ENCODE data around the gene TSC1. TPM values are rescaled to one million over a fixed set of nuclear protein-coding genes. Genes with fewer than 3 reads are reported as not detected.

Gene TSC1
- total RNA-seq, 4 donors from 2014 or later = 36.7 to 45.3 (median 39.7) TPM

GRCh38 chr9:132946631-132947295, 2.3 kb upstream of the TSC1 start:
- in situ Hi-C loops (cut with MboI; ENCODE audit: low sequenced_read_pairs in 4 of 4) = no loop called here
- no peak overlapping the region for H3K27ac ChIP-seq
- no peak for DNase-seq

GRCh38 chr9:132946211-132946610, 1.8 kb upstream of the TSC1 start:
- Histone ChIP-seq H3K27me3 (no peaks in the 10 kb centered on the region), H3K36me3 (no peaks in the 10 kb centered on the region), H3K27ac (no peak overlapping the region), H3K4me3 (no peak overlapping the region), H3K9me3 (no peaks in the 10 kb centered on the region), H3K4me1 (peaks cover 30 to 34% of the 10 kb centered on the region in 2 donors)
- TF ChIP-seq POLR2A (IDR thresholded peaks at IDR 0.05) (no peak), CTCF (IDR thresholded peaks at IDR 0.05 in 4 of 5, conservative IDR thresholded peaks at IDR 0.05 in 1 of 5) (no peak)
- DNase-seq (no peak), ATAC-seq (no peak)
- intact Hi-C loops (cut with DNase I; ENCODE audit: low total_unique reads) = no loop called here
- in situ Hi-C loops (cut with MboI; ENCODE audit: low sequenced_read_pairs in 4 of 4) = no loop called here

More at GRCh38 chr9:132946631-132947295, 2.3 kb upstream of the TSC1 start:
- Histone ChIP-seq H3K36me3 (no peaks in the 10 kb centered on the region), H3K4me3 (no peak overlapping the region), H3K4me1 (peaks cover 25 to 28% of the 10 kb centered on the region in 2 donors), H3K9me3 (no peaks in the 10 kb centered on the region), H3K27me3 (no peaks in the 10 kb centered on the region)
- intact Hi-C loops (cut with DNase I; ENCODE audit: low total_unique reads) = no loop called here
- no peak for TF ChIP-seq CTCF (IDR thresholded peaks at IDR 0.05 in 4 of 5, conservative IDR thresholded peaks at IDR 0.05 in 1 of 5)
- TF ChIP-seq POLR2A (IDR thresholded peaks at IDR 0.05) = no peak
- ATAC-seq = no peak

- H3K36me3 ChIP-seq = no peaks in the 10 kb centered on the region
- no peaks in the 10 kb centered on the region for H3K9me3 ChIP-seq
- peaks cover 30 to 39% of the 10 kb centered on the region in 2 donors for H3K4me1 ChIP-seq
- no peaks in the 10 kb centered on the region for H3K27me3 ChIP-seq
- in situ Hi-C loops (cut with MboI; ENCODE audit: low sequenced_read_pairs in 4 of 4) (no loop called here), intact Hi-C loops (cut with DNase I; ENCODE audit: low total_unique reads) (no loop called here)
- DNase-seq = no peak
- peak in 1 of 2 donors; percentile 38 for ATAC-seq
- H3K27ac ChIP-seq = peak overlapping the region; percentile 94 to 99 (median 98)
- no peak for TF ChIP-seq CTCF (IDR thresholded peaks at IDR 0.05 in 4 of 5, conservative IDR thresholded peaks at IDR 0.05 in 1 of 5)
- no peak for TF ChIP-seq POLR2A (IDR thresholded peaks at IDR 0.05)
- H3K4me3 ChIP-seq = peak overlapping the region; percentile 87 to 100 (median 94)
These were observed 1.0 kb upstream of the TSC1 start for GRCh38 chr9:132945186-132946130.

- Histone ChIP-seq H3K9me3 (no peaks in the 10 kb centered on the region), H3K27me3 (no peaks in the 10 kb centered on the region), H3K36me3 (no peaks in the 10 kb centered on the region), H3K4me3 (peak overlapping the region; percentile 87 to 100 (median 94)), H3K27ac (peak overlapping the region; percentile 94 to 99 (median 98)), H3K4me1 (peaks cover 47 to 54% of the 10 kb centered on the region in 2 donors)
- TF ChIP-seq CTCF (IDR thresholded peaks at IDR 0.05 in 4 of 5, conservative IDR thresholded peaks at IDR 0.05 in 1 of 5) (no peak), POLR2A (IDR thresholded peaks at IDR 0.05) (no peak)
- DNase-seq (no peak), ATAC-seq (peak in 1 of 2 donors; percentile 0)
- in situ Hi-C loops (cut with MboI; ENCODE audit: low sequenced_read_pairs in 4 of 4) = no loop called here
- intact Hi-C loops (cut with DNase I; ENCODE audit: low total_unique reads) = loop anchor here (1.0 to 5.0 kb wide), 4 partner anchors 41 to 159 kb away; partner anchors contain the start of genes AK8, GTF3C5 and SPACA9
These were observed 644 bp downstream of the TSC1 start for GRCh38 chr9:132943651-132944293.

All from gastrocnemius medialis (tissue), 4 donors.